Activated CD4-positive, alpha-beta T cell treated with anti-CD3 and anti-CD28 coated beads, Interleukin-2, amount 10 ng/mL, durations not matched to agents 24 days and 14 days (primary cell): ENCODE measurements around the gene IQCE. TPM values are rescaled to one million over a fixed set of nuclear protein-coding genes. Genes with fewer than 3 reads are reported as not detected.

Source experiments
- DNase-seq: peaks from one replicate; pipeline ENCODE4 v3.0.0; 2022
- H3K27ac Mint-ChIP-seq: one replicate; pipeline ENCODE4 v1.8.0; 2022; ENCODE audit warnings: mild to moderate bottlenecking, mixed read lengths
- H3K27me3 Mint-ChIP-seq: one replicate; pipeline ENCODE4 v1.8.0; 2022; ENCODE audit warnings: mixed read lengths
- H3K36me3 Mint-ChIP-seq: one replicate; pipeline ENCODE4 v1.8.0; 2022; ENCODE audit warnings: low read depth, mild to moderate bottlenecking, mixed read lengths
- H3K4me1 Mint-ChIP-seq: one replicate; pipeline ENCODE4 v1.8.0; 2021; ENCODE audit warnings: mixed read lengths
- H3K4me3 Mint-ChIP-seq: one replicate; pipeline ENCODE4 v1.8.0; 2022; ENCODE audit warnings: mild to moderate bottlenecking, moderate library complexity, mixed read lengths
- H3K9me3 Mint-ChIP-seq: one replicate; pipeline ENCODE4 v1.8.0; 2021; ENCODE audit warnings: mixed read lengths
- intact Hi-C: fragments of 100-400 bp; cut with micrococcal nuclease; formaldehyde crosslinking; loops from one replicate; pipeline ENCODE4 v1.15.1; 2023
- total RNA-seq: library from RNA; stranded (reverse); gene quantifications from 2 replicates; pipeline ENCODE4 v1.2.3, GENCODE V29; 2022

The IQCE gene
- total RNA-seq, 1 donor from 2014 or later: 12.3 TPM

DNA sequence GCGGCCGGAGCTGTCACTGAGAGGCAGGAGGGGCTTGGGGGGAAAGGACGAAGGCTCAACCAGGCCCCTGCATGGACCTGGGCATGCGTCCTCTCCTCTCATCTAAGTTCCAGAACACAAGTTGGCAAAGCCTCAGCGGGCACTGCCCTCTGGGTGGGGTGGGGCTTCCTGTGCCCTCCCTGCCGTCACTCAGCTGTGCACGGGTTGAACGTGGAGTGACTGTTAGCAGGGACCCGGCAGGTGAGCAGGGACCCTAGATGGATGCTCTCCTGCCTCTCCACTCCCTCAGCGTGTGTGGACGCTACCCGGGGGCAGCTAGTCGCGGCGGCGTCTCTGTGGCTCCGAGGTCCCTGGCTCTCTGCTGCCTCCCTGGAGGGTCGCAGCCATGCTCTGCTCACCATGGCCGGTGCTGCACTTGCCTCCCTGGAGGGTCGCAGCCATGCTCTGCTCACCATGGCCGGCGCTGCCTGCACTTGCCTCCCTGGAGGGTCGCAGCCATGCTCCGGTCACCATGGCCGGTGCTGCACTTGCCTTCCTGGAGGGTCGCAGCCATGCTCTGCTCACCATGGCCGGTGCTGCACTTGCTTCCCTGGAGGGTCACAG is 36.6 kb downstream of the IQCE start:
- no peak overlapping the region for H3K27ac Mint-ChIP-seq
- intact Hi-C loops: no loop called here
- H3K4me3 Mint-ChIP-seq: no peak overlapping the region
- H3K4me1 Mint-ChIP-seq: no peaks in the 10 kb centered on the region
- H3K27me3 Mint-ChIP-seq: no peaks in the 10 kb centered on the region
- H3K36me3 Mint-ChIP-seq: peaks cover 3% of the 10 kb centered on the region
- DNase-seq: no peak
- no peaks in the 10 kb centered on the region for H3K9me3 Mint-ChIP-seq

DNA sequence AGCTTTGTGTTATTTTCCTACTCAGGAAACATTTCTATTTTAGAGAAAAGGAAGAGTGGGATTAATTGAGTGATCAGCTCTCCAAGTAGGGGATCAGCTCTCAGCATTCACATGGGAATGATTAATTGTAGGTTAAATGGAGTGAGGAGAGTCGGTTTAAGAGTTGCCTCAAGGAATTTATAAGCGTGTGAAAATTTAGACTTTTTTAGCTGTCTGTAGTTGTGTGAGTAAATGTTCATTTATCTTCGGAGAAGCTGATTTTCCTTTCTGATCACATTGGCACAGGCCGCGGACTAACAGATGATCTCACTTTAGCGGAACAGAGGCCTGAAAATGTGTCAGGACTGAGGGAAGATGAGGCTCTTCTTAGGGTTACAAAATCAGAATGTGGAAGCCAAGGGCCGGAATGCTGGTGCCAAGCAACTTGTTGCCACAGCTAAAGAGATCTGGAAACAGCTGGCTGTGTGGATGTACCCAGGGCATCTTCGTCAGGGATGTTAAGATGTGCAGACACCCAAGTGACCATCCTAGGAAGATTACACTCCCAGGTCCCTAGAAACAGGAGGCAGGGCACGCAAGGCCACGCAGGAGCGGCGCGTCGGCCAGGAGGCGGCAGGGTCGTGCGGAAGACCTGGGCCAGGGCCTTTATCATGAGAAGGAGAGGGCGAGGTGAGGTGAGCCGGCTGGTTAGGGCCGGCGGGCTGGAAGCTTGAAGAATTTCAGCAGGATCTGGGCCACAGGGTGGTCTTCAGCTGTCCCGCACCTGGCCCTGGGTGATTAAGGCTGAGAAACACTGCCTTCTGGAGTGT is 37.9 kb downstream of the IQCE start:
- no peaks in the 10 kb centered on the region for H3K27me3 Mint-ChIP-seq
- no peaks in the 10 kb centered on the region for H3K9me3 Mint-ChIP-seq
- no peaks in the 10 kb centered on the region for H3K4me1 Mint-ChIP-seq
- DNase-seq: no peak
- intact Hi-C loops: no loop called here
- no peak overlapping the region for H3K27ac Mint-ChIP-seq
- H3K4me3 Mint-ChIP-seq: no peak overlapping the region
- H3K36me3 Mint-ChIP-seq: peaks cover 3% of the 10 kb centered on the region

DNA sequence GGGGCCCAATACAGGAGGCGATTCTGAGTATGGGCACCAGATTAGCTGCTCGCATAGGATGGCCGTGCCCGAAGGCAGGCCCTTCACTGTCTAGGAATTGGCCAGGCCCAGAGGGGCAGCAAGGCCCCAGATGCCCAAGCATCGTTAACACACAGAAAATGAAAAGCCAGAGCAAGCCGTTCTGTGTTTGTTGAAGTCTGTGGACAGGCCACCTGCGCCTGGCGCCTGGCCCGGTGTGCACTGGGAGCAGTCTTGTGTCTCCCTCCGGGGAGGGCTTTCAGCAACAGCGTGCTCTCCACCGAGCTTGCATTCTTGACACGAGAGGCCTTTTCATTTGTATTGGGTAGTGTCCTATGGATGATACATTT is 38.5 kb downstream of the IQCE start:
- peaks cover 3% of the 10 kb centered on the region for H3K36me3 Mint-ChIP-seq
- H3K27me3 Mint-ChIP-seq: no peaks in the 10 kb centered on the region
- no peak overlapping the region for H3K4me3 Mint-ChIP-seq
- intact Hi-C loops: no loop called here
- no peaks in the 10 kb centered on the region for H3K9me3 Mint-ChIP-seq
- H3K27ac Mint-ChIP-seq: no peak overlapping the region
- no peaks in the 10 kb centered on the region for H3K4me1 Mint-ChIP-seq
- DNase-seq: no peak

DNA sequence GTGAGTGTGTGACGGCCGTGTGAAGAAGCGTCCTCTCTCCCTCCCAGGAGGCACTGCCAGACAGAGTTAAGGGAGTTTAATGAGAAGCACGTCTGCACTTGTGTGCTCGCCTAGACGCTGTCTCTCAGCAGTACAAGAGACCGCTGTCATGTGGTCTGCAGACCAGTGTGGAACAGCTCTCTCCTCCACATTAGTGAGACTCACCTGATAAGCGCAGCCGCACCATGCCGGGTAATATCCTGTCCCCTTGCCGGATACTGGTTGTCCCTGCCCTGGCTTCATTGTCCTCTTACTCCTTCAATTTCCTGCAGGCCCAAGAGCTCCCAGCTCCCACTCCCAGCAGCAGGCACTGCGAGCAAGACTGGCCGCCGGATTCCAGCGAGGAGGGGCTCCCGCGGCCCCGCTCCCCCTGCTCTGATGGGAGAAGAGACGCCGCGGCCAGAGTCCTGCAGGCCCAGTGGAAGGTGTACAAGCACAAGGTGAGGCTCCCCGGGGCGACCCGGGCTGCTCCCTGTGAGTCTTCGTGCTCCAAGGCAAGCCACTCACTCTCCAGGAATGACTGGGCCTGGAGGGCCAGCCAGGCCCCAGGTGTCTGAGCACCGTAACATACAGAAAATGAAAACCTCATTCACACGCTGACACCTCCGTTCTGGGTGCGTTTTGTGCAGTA is 39.5 kb downstream of the IQCE start:
- Mint-ChIP-seq H3K27ac (no peak overlapping the region), H3K27me3 (no peaks in the 10 kb centered on the region), H3K4me1 (no peaks in the 10 kb centered on the region), H3K9me3 (no peaks in the 10 kb centered on the region), H3K4me3 (no peak overlapping the region), H3K36me3 (peaks cover 1% of the 10 kb centered on the region)
- intact Hi-C loops: no loop called here
- no peak for DNase-seq

DNA sequence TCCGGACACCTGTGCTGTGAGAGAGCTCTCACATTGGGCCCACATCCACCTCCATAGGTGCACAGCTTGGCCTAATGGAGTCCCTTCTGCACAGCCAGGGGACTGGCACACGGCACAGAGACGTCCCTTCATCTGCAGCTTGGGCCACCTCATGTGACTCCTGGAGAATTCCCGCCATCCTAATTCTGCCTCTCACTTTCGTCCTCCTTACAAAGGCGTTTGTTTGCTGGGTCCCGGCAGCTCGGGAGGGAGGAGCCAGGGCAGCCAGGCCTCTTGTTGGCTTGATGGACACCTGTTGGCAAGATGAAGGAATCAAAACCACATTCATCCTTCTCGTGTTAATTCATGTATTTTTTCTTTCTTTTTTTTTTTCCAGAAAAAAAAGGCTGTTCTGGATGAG is 42.3 kb downstream of the IQCE start:
- no peak overlapping the region for H3K27ac Mint-ChIP-seq
- intact Hi-C loops: no loop called here
- no peaks in the 10 kb centered on the region for H3K9me3 Mint-ChIP-seq
- DNase-seq: no peak
- H3K4me3 Mint-ChIP-seq: no peak overlapping the region
- no peaks in the 10 kb centered on the region for H3K4me1 Mint-ChIP-seq
- H3K27me3 Mint-ChIP-seq: no peaks in the 10 kb centered on the region
- H3K36me3 Mint-ChIP-seq: no peaks in the 10 kb centered on the region

DNA sequence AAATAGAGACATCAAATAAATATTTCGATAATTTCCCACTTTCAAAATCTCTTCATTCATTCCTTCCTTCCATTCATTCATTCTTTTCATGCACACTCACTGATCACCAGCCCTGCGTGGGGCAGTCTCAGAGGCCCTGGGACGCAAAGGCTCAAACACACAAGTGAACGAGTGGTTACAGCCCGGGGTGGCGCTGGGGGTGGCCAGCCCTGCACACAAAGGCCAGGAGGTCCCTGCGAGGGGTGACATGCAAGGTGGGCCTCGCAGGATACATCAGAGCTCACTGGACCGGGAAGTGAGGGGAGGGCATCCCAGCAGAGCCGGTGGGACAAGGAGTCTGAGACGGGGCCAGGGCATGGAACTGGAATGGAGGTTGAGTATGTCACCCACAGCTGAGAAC is 43.1 kb downstream of the IQCE start:
- no peak overlapping the region for H3K27ac Mint-ChIP-seq

DNA sequence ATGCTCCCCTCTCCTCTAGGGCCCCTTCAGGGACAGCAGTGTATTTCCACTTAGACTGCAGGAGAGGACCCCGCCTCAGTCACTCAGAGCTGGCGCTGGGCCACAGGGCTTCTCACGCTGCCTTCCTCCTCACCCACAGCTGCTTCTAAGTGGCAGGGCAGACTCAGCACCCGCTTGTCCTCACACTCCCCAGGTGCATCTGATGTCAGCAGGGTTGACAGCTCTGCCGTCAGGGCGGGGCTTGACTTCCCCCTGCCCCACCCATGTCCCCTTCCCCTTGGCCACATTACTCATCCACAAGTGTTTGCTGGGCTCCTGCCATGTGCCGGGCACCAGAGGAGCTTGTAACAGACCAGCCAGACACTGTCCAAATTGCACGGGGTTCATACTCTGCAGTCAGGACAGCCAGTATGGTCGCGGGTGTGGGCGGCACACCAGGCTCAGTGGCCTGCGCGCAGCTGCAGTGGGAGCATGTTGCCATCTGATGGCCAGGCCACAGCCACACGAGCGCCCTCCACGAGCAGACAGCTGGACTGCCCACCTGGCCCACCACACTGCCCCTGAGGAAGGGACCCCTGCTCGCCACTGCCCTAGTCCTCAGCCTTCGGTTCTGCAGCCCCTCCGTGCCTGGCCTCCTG is 43.7 kb downstream of the IQCE start:
- Mint-ChIP-seq H3K4me3 (no peak overlapping the region), H3K4me1 (no peaks in the 10 kb centered on the region), H3K27ac (no peak overlapping the region), H3K36me3 (no peaks in the 10 kb centered on the region), H3K27me3 (no peaks in the 10 kb centered on the region), H3K9me3 (no peaks in the 10 kb centered on the region)
- no peak for DNase-seq
- intact Hi-C loops: no loop called here

More for the DNA sequence above, 43.1 kb downstream of the IQCE start:
- DNase-seq: no peak
- no peak overlapping the region for H3K4me3 Mint-ChIP-seq
- H3K9me3 Mint-ChIP-seq: no peaks in the 10 kb centered on the region
- H3K27me3 Mint-ChIP-seq: no peaks in the 10 kb centered on the region
- H3K4me1 Mint-ChIP-seq: no peaks in the 10 kb centered on the region
- no peaks in the 10 kb centered on the region for H3K36me3 Mint-ChIP-seq
- intact Hi-C loops: no loop called here

DNA sequence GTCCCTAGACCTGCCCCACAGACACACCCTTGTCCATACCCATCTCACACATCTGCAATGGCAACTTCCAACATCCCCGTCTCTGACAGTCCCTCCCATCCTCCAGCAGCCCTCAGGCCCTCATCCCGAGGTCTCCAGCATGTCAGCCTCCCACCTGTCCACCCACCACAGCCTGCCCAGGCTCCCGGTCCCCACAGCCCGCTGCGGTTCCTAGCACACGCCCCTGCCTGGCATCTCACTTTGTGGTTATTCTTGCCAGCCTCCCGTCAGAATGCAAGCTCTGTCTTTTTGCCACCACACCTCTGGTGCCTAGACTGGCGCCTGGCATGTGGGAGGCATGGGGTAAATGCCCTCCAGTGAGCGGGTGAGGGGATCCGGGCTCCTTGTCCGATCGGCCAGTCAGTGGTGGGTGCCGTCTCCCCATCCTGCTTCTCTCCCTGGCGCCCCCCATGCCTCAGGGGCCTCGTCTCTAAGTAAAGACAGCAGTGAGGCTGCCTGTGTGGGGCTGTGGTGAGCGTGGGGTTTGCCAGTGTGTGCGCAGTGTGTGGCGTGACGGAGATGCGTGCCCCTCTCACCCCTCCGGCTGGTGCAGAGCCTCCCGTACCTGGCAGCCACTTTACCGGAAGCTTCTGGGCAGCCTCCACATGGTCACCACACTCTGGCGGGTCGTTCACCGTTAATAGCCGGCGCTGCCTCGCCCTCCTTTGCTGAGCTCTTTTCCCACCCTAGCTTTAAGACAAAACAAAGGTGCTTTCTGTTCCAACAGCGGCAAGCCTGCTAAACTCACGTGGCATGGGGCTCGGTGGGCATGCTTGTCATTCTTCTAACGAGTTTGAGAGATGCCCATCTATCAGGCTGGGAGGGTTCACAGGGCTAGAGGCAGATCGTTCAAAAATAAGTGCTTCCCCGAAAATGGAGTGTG is 44.5 kb downstream of the IQCE start:
- no peak for DNase-seq
- Mint-ChIP-seq H3K4me1 (peaks cover 2% of the 10 kb centered on the region), H3K9me3 (no peaks in the 10 kb centered on the region), H3K4me3 (no peak overlapping the region), H3K36me3 (no peaks in the 10 kb centered on the region), H3K27me3 (no peaks in the 10 kb centered on the region), H3K27ac (no peak overlapping the region)
- intact Hi-C loops: no loop called here

DNA sequence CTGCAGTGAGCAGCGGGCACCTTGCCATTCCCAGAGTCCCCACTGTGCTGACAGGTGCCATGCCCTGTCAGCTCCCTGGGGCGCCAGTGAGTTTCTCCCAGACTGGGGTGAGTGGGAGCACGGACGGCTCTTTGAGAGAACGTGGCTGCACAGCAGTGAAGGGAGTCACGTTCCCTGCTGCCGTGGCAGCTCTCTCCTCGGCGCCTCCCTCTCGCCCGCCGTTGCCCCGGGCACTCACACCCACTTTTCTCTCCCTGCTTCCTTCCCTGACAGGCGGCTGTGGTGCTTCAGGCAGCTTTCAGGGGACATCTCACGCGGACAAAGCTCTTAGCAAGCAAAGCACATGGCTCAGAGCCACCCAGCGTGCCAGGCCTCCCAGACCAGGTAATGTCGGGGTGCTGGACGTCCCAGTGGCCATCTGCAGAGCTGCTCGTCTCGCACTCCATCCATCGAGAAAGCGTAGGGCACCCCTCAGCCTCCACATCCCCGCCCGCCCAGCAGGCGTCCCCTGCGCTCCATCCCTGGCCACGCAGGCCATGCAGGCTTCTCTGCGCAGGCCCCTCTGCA is 45.9 kb downstream of the IQCE start:
- H3K27ac Mint-ChIP-seq: no peak overlapping the region

DNA sequence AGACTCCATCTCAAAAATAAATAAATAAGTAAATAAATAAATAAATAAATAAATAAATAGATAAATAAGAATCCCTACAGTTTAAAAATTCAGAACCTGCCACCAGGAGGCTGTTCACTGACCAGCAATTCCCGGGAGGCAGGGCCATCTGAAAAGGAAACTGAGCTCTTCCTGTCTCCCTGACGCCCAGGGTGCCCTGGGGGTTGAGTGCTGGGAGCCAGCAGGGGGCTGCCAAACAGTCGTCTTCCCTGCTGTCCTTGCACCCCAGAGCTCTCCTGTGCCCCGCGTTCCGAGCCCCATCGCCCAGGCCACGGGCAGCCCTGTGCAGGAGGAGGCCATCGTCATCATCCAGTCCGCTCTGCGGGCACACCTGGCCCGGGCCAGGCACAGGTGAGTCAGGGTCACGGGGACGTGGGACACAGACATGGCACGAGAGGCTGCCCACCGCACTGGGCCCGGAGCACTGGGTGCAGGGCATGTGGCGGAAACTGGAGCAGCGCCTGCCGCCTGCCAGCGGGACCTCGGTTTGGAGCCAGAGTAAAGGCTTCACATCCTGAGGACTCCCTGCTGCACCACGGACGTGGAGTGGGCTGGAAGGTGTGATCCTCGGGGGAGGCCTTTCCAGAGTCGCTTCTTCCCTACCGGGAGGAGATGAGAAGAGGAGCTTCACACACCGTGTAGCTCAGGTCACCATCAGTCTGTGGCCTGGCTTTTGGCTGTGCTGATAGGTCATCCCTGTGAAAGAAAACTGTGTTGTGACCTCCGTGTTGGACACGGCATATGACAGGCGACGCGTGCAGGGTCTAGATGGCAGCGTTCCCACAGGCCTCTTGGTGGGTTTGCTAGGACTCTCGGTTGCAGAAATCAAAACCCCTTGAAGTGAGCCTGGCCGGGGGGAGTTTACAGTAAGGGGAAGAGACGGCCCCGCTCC is 47.1 kb downstream of the IQCE start:
- H3K4me1 Mint-ChIP-seq: peaks cover 5% of the 10 kb centered on the region
- no peak overlapping the region for H3K27ac Mint-ChIP-seq
- peaks cover 2% of the 10 kb centered on the region for H3K27me3 Mint-ChIP-seq
- DNase-seq: no peak
- H3K4me3 Mint-ChIP-seq: no peak overlapping the region
- H3K36me3 Mint-ChIP-seq: no peaks in the 10 kb centered on the region
- intact Hi-C loops: no loop called here
- no peaks in the 10 kb centered on the region for H3K9me3 Mint-ChIP-seq

More for the DNA sequence above, 45.9 kb downstream of the IQCE start:
- no peak overlapping the region for H3K4me3 Mint-ChIP-seq
- peaks cover 2% of the 10 kb centered on the region for H3K27me3 Mint-ChIP-seq
- no peaks in the 10 kb centered on the region for H3K36me3 Mint-ChIP-seq
- peaks cover 5% of the 10 kb centered on the region for H3K4me1 Mint-ChIP-seq
- intact Hi-C loops: no loop called here
- no peak for DNase-seq
- no peaks in the 10 kb centered on the region for H3K9me3 Mint-ChIP-seq

DNA sequence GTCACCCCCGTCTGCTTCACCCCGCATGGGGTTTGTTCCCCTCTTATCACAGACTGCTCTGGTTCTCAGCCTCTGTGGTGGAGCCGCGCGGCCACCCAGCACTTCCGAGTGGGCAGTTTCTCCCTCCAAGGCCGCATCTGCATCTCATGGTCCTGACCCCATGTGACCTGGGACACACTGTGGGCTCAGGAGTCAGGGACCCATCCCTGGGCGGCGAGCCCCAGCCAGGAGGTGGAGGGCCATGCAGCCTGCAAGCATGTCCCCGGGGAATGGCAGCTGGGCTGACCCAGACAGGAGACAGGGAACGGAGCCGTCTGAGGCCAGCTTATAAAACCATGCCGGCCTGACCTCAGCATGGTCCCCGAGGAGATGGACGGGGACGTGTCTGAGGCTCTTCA is 47.8 kb downstream of the IQCE start:
- Mint-ChIP-seq H3K4me3 (no peak overlapping the region), H3K4me1 (peaks cover 5% of the 10 kb centered on the region), H3K27ac (no peak overlapping the region), H3K27me3 (peaks cover 2% of the 10 kb centered on the region), H3K9me3 (no peaks in the 10 kb centered on the region), H3K36me3 (no peaks in the 10 kb centered on the region)
- no peak for DNase-seq
- intact Hi-C loops: no loop called here

DNA sequence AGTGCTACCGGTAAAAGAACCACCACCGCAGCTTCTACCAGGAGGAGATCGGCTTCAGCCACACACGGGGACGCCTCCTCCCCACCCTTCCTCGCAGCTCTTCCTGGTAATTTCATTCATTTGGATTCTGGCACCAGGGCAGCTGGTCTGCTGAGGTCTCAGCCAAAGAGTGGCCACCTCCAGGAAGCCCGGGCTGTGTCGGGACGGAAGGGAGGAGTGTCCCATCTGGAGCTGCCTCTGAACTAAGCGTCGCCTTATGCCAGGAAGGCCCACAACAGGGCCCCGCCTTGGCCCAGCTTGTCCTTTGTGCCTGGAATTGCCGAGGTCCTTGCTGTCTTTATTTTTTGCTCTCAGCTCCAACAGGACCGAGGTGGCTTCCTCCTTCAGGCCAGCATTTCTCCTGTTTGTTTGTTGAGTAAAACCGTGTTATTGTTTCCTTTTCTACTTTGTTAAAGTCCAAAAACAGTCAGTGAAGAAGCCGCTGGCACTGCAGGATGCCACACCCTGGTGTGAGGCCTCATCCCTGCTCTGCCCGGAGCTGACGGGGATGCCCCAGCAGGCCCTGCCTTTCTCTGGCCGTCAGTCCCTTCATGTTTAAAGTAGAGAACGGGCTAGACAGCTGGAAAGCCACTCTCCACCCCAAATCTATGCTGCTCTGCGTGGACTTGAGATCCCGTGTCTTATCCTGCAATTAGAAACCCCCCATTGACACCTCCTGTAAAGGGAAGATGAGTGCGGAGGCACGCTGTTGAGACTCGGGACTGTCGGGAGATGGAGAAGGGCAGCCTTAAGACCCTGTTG is 48.5 kb downstream of the IQCE start:
- Mint-ChIP-seq H3K9me3 (no peaks in the 10 kb centered on the region), H3K36me3 (no peaks in the 10 kb centered on the region), H3K27ac (no peak overlapping the region), H3K4me1 (peaks cover 5% of the 10 kb centered on the region), H3K4me3 (no peak overlapping the region), H3K27me3 (peaks cover 2% of the 10 kb centered on the region)
- intact Hi-C loops: no loop called here
- no peak for DNase-seq
